ENCODE results near the gene C9orf57. TPM values are rescaled to one million over a fixed set of nuclear protein-coding genes. Genes with fewer than 3 reads are reported as not detected.
"Not testable (repeated sequence)": the region's sequence is repeated elsewhere in the genome, so short reads cannot be mapped to it uniquely, and the experiment has no call there.

The C9orf57 gene
- total RNA-seq, 4 donors from 2014 or later, result not detected

- no peak overlapping the region for H3K4me3 ChIP-seq
Observed at GRCh38 chr9:72082536-72082935, 22.1 kb upstream of the C9orf57 start.

DNA sequence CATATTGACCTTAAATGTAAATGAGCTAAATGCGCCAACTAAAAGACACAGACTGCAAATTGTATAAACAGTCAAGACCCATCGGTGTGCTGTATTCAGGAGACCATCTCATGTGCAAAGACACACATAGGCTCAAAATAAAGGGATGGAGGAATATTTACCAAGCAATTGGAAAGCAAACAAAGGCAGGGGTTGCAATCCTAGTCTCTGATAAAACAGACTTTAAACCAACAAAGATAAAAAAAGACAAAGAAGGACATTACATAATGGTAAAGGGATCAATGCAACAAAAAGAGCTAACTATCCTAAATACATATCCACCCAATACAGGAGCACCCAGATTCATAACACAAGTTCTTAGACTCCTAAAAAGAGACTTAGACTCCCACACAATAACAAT lies 14.3 kb upstream of the C9orf57 start:
- H3K27ac ChIP-seq, H3K36me3 ChIP-seq, H3K4me3 ChIP-seq, H3K27me3 ChIP-seq, ATAC-seq, H3K4me1 ChIP-seq: not testable (repeated sequence)
- WGBS, 2 donors (ENCODE audit: low coverage in 1 of 2), result 84 to 85% methylated on average over 2 of the region's 2 CpGs
- H3K9me3 ChIP-seq, result peaks cover 0 to 63% (median 0%) of the 10 kb centered on the region in 3 donors

More at GRCh38 chr9:72082536-72082935, 22.1 kb upstream of the C9orf57 start:
- no peak overlapping the region for H3K27ac ChIP-seq
- ATAC-seq, result no peak
- peaks cover 0 to 3% (median 0%) of the 10 kb centered on the region in 3 donors for H3K9me3 ChIP-seq
- no peak for TF ChIP-seq POLR2A (IDR thresholded peaks at IDR 0.05)
- TF ChIP-seq EP300 (IDR thresholded peaks at IDR 0.05), result no peak
- TF ChIP-seq CTCF (IDR thresholded peaks at IDR 0.05), result no peak
- no peak for TF ChIP-seq POLR2AphosphoS5 (IDR thresholded peaks at IDR 0.05)
- no peaks in the 10 kb centered on the region for H3K36me3 ChIP-seq
- H3K27me3 ChIP-seq, result no peaks in the 10 kb centered on the region
- no peaks in the 10 kb centered on the region for H3K4me1 ChIP-seq
- WGBS, 2 donors (ENCODE audit: low coverage in 1 of 2), result 76 to 89% methylated on average over 2 of the region's 2 CpGs

- H3K9me3 ChIP-seq, result peaks cover 0 to 8% (median 0%) of the 10 kb centered on the region in 3 donors
- TF ChIP-seq POLR2AphosphoS5 (IDR thresholded peaks at IDR 0.05) (no peak), EP300 (IDR thresholded peaks at IDR 0.05) (no peak), POLR2A (IDR thresholded peaks at IDR 0.05) (no peak), CTCF (IDR thresholded peaks at IDR 0.05) (no peak)
- H3K27ac ChIP-seq, result no peak overlapping the region
- no peak overlapping the region for H3K4me3 ChIP-seq
- H3K27me3 ChIP-seq, result no peaks in the 10 kb centered on the region
- ATAC-seq, result no peak
- WGBS, 2 donors (ENCODE audit: low coverage in 1 of 2), result 65 to 68% methylated on average over 5 to 7 of the region's 7 CpGs
- H3K36me3 ChIP-seq, result no peaks in the 10 kb centered on the region
- H3K4me1 ChIP-seq, result no peaks in the 10 kb centered on the region
Observed at GRCh38 chr9:72065076-72065475, 4.7 kb upstream of the C9orf57 start.

DNA sequence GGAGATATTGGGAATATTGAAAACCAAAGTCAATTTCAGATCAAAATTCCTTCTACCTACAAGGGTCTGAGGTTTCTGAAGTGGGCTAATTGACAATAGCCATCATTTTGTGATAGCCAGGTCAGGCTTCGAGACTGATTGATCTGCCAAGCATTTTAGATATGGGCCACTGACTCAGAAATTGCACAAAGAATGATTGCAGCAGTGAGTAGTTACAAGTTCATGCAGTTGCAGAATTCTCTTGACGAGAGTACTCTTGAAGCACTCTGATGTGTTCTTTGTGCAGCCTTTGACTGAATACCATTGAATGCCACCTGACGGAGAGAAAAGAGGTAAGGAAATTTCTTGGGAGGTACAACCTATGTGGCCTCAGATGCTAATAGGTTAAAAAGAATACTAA lies 8.3 kb downstream of the C9orf57 start:
- Histone ChIP-seq H3K27me3 (no peaks in the 10 kb centered on the region), H3K27ac (no peak overlapping the region), H3K9me3 (no peaks in the 10 kb centered on the region), H3K4me1 (no peaks in the 10 kb centered on the region), H3K4me3 (no peak overlapping the region), H3K36me3 (no peaks in the 10 kb centered on the region)
- TF ChIP-seq CTCF (IDR thresholded peaks at IDR 0.05) (no peak), EP300 (IDR thresholded peaks at IDR 0.05) (no peak), POLR2A (IDR thresholded peaks at IDR 0.05) (no peak), POLR2AphosphoS5 (IDR thresholded peaks at IDR 0.05) (no peak)
- 75 to 93% methylated on average over 2 to 3 of the region's 3 CpGs for WGBS, 2 donors (ENCODE audit: low coverage in 1 of 2)
- ATAC-seq, result no peak

DNA sequence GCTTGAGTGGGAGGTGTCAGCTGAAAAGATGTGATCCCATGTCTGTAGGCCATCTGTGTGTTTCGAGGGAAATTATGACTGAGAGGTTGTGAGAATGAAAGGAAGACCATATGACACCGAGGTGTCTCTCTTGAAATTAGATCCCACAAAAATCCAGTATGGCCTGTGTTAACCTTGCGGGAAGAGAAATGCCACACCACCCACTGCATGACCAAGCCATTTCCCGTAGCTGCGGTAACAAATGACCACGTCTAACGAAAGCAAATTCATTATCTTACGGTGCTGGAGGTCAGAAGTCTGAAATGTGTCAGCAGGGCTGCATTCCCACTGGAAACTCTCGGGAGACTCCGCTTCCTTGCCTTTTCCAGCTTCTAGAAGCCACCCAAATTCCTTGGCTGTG lies 11.6 kb downstream of the C9orf57 start:
- Histone ChIP-seq H3K4me3 (no peak overlapping the region), H3K36me3 (no peaks in the 10 kb centered on the region), H3K4me1 (no peaks in the 10 kb centered on the region), H3K27me3 (no peaks in the 10 kb centered on the region), H3K27ac (no peak overlapping the region), H3K9me3 (no peaks in the 10 kb centered on the region)
- 84 to 85% methylated on average over 10 of the region's 10 CpGs for WGBS, 2 donors (ENCODE audit: low coverage in 1 of 2)
- ATAC-seq, result no peak
- TF ChIP-seq POLR2A (IDR thresholded peaks at IDR 0.05) (no peak), EP300 (IDR thresholded peaks at IDR 0.05) (no peak), CTCF (IDR thresholded peaks at IDR 0.05) (no peak), POLR2AphosphoS5 (IDR thresholded peaks at IDR 0.05) (no peak)

All from gastroesophageal sphincter (tissue), 4 donors.